IMR-90 (cell line): ENCODE measurements around the gene CCDC92. TPM values are rescaled to one million over a fixed set of nuclear protein-coding genes. Genes with fewer than 3 reads are reported as not detected.

ENCODE experiments used
- ATAC-seq: fragments of 200-7000 bp; cut with Tn5 transposase; 2 replicates; pipeline ENCODE4 v1.9.1; 2020; ENCODE audit warnings: low read depth, mild to moderate bottlenecking, moderate library complexity
- BruUV-seq: library from RNA; stranded (reverse); fragments of 400-500 nt; replicated peaks from 2 replicates; lab custom pipeline; 2021; lab: Mats Ljungman, UMichigan
- CTCF ChIA-PET: fragments of 300-600 bp; formaldehyde crosslinking; extraction: SDS; loops from one replicate; lab custom pipeline; 2021; ENCODE audit warnings: antibody characterized with exemption; lab: Yijun Ruan, JAX
- POLR2A ChIA-PET: fragments of 300-600 bp; sonication (Branson Sonifier 250); formaldehyde crosslinking; loops from one replicate; lab custom pipeline; 2022; ENCODE audit warnings: antibody characterized with exemption; ENCODE audit not compliant: unreplicated experiment; lab: Charles Lee
- DNase-seq: peaks from one replicate; pipeline ENCODE4 v3.0.0; 2013
- H2AFZ ChIP-seq: replicated peaks from 2 replicates; pipeline ENCODE3; 2013; ENCODE audit warnings: low read length, mild to moderate bottlenecking; ENCODE audit not compliant: poor library complexity
- H2AK5ac ChIP-seq: 2 replicates; pipeline ENCODE4 v1.6.1; 2013; ENCODE audit warnings: low read depth, low read length, inconsistent platforms
- H2AK9ac ChIP-seq: replicated peaks from 2 replicates; pipeline ENCODE3; 2013; ENCODE audit warnings: mild to moderate bottlenecking, low read depth, low read length, moderate library complexity; ENCODE audit not compliant: poor library complexity
- H2BK120ac ChIP-seq: 2 replicates; pipeline ENCODE4 v1.6.1; 2013; ENCODE audit warnings: low read depth, low read length, inconsistent platforms
- H2BK15ac ChIP-seq: 3 replicates; pipeline ENCODE4 v1.6.1; 2013; ENCODE audit warnings: low read depth, low read length, inconsistent platforms
- H2BK20ac ChIP-seq: 2 replicates; pipeline ENCODE4 v1.6.1; 2013; ENCODE audit warnings: low read depth, mild to moderate bottlenecking, inconsistent platforms, low read length, moderate library complexity
- H2BK5ac ChIP-seq: 2 replicates; pipeline ENCODE4 v1.6.1; 2013; ENCODE audit warnings: mild to moderate bottlenecking, low read depth, low read length, inconsistent platforms; ENCODE audit not compliant: poor library complexity, severe bottlenecking
- H3K14ac ChIP-seq: replicated peaks from 2 replicates; pipeline ENCODE4 v1.6.1; 2013; ENCODE audit warnings: low read depth, low read length, inconsistent platforms
- H3K18ac ChIP-seq: 2 replicates; pipeline ENCODE4 v1.6.1; 2013; ENCODE audit warnings: low read depth, low read length, control low read depth
- H3K23ac ChIP-seq: 2 replicates; pipeline ENCODE4 v1.6.1; 2013; ENCODE audit warnings: low read depth, low read length, inconsistent platforms
- H3K27ac ChIP-seq: 2 replicates; pipeline ENCODE4 v1.5.1; 2013; ENCODE audit warnings: mild to moderate bottlenecking, control low read depth, low read length; ENCODE audit not compliant: insufficient read depth
- H3K27me3 ChIP-seq: 2 replicates; pipeline ENCODE4 v1.6.1; 2013; ENCODE audit warnings: low read length; ENCODE audit not compliant: control insufficient read depth, insufficient read depth
- H3K36me3 ChIP-seq: 2 replicates; pipeline ENCODE4 v1.6.1; 2013; ENCODE audit warnings: low read length, mixed read lengths; ENCODE audit not compliant: control insufficient read depth, insufficient read depth
- H3K4ac ChIP-seq: 2 replicates; pipeline ENCODE4 v1.6.1; 2013; ENCODE audit warnings: low read depth, low read length, inconsistent platforms
- H3K4me1 ChIP-seq: 2 replicates; pipeline ENCODE4 v1.6.1; 2013; ENCODE audit warnings: low read length, mixed read lengths; ENCODE audit not compliant: control insufficient read depth, insufficient read depth
- H3K4me2 ChIP-seq: 2 replicates; pipeline ENCODE4 v1.6.1; 2013; ENCODE audit warnings: low read depth, mild to moderate bottlenecking, control low read depth, low read length, moderate library complexity
- H3K4me3 ChIP-seq: 2 replicates; pipeline ENCODE4 v1.5.1; 2013; ENCODE audit warnings: low read depth, mild to moderate bottlenecking, control low read depth, low read length, moderate library complexity; ENCODE audit not compliant: insufficient read depth
- H3K56ac ChIP-seq: 2 replicates; pipeline ENCODE4 v1.6.1; 2013; ENCODE audit warnings: low read length, inconsistent platforms; ENCODE audit not compliant: insufficient read depth; ENCODE audit errors: extremely low read depth
- H3K79me1 ChIP-seq, 2 experiments: 2 replicates each; pipeline ENCODE4 v1.6.1; 2013; ENCODE audit warnings: low read length in 2 of 2, inconsistent platforms in 1 of 2, low read depth in 1 of 2
- H3K9ac ChIP-seq: 2 replicates; pipeline ENCODE4 v1.6.1; 2013; ENCODE audit warnings: low read depth, low read length, control low read depth
- H3K9me1 ChIP-seq: 2 replicates; pipeline ENCODE4 v1.6.1; 2013; ENCODE audit warnings: low read length, inconsistent platforms; ENCODE audit not compliant: insufficient read depth
- H3K9me3 ChIP-seq: 2 replicates; pipeline ENCODE4 v1.6.1; 2013; ENCODE audit warnings: low read length; ENCODE audit not compliant: control insufficient read depth, insufficient read depth
- H4K20me1 ChIP-seq: 2 replicates; pipeline ENCODE4 v1.6.1; 2013; ENCODE audit warnings: low read length, inconsistent platforms; ENCODE audit not compliant: insufficient read depth
- H4K5ac ChIP-seq: 2 replicates; pipeline ENCODE4 v1.6.1; 2013; ENCODE audit warnings: mild to moderate bottlenecking, low read depth, low read length, control low read depth
- H4K8ac ChIP-seq, 2 experiments: 2 replicates each; pipeline ENCODE4 v1.6.1; 2013; ENCODE audit warnings: low read depth in 2 of 2, low read length in 2 of 2, control low read depth in 1 of 2, inconsistent platforms in 1 of 2
- H4K91ac ChIP-seq: 2 replicates; pipeline ENCODE4 v1.6.1; 2013; ENCODE audit warnings: low read depth, low read length, inconsistent platforms; ENCODE audit not compliant: insufficient read depth
- BHLHE40 ChIP-seq: fragments of 150-350 bp; IDR thresholded peaks from 2 replicates; pipeline ENCODE4 v1.6.1; 2016; ENCODE audit warnings: mild to moderate bottlenecking, low read depth, low read length
- CTCF ChIP-seq: conservative IDR thresholded peaks from 2 replicates; pipeline ENCODE4 v1.5.1; 2012; ENCODE audit warnings: mild to moderate bottlenecking, low read depth, low read length, improper control_type of control experiment
- ELK1 ChIP-seq: fragments of 150-350 bp; IDR thresholded peaks from 2 replicates; pipeline ENCODE4 v1.6.1; 2016; ENCODE audit warnings: low read depth, mild to moderate bottlenecking, low read length, moderate library complexity, borderline replicate concordance
- FOS ChIP-seq: fragments of 150-350 bp; IDR thresholded peaks from 2 replicates; pipeline ENCODE4 v1.6.1; 2016; ENCODE audit warnings: low read depth, low read length
- MAFK ChIP-seq: IDR thresholded peaks from 2 replicates; pipeline ENCODE4 v1.6.1; 2012; ENCODE audit warnings: low read depth, low read length, improper control_type of control experiment
- MAZ ChIP-seq: IDR thresholded peaks from 2 replicates; pipeline ENCODE4 v1.6.1; 2012; ENCODE audit warnings: low read depth, mild to moderate bottlenecking, low read length, improper control_type of control experiment, moderate library complexity, borderline replicate concordance
- POLR2A ChIP-seq: IDR thresholded peaks from 2 replicates; pipeline ENCODE4 v1.6.1; 2012; ENCODE audit warnings: mild to moderate bottlenecking, low read depth, low read length
- RCOR1 ChIP-seq: IDR thresholded peaks from 2 replicates; pipeline ENCODE4 v1.6.1; 2012; ENCODE audit warnings: mild to moderate bottlenecking, low read length, improper control_type of control experiment; ENCODE audit not compliant: insufficient replicate concordance
- WGBS, 2 experiments: methylation state at CpG; one replicate each; pipeline versions ENCODE4 v1.1.5 to v1.1.7; 2013; ENCODE audit warnings: missing lambda C conversion rate in 2 of 2; ENCODE audit not compliant: insufficient read length in 1 of 2; ENCODE audit errors: extremely low coverage in 2 of 2; 5-methylcytosine and 5-hydroxymethylcytosine counted together
- dilution Hi-C: fragments of 300-500 bp; cut with HindIII; formaldehyde crosslinking; loops from one replicate; pipeline ENCODE4 v1.14.3; 2018; ENCODE audit warnings: low sequenced_read_pairs; ENCODE audit not compliant: unreplicated experiment
- in situ Hi-C: fragments of 300-500 bp; cut with MboI; formaldehyde crosslinking; loops from 3 replicates; pipeline ENCODE4 v1.14.3; 2019; ENCODE audit warnings: low sequenced_read_pairs, inconsistent platforms, mixed read lengths
- intact Hi-C: fragments of 100-400 bp; cut with micrococcal nuclease; formaldehyde crosslinking; loops from 2 replicates; pipeline ENCODE4 v1.10.0; 2022
- polyA plus RNA-seq, 3 experiments: library from polyadenylated mRNA; depleted of rRNA; stranded (reverse); fragments of >200 nt; gene quantifications; 2 replicates each; pipeline ENCODE4 v1.2.3, GENCODE V29; 2012; ENCODE audit warnings: low replicate concordance in 1 of 3
- total RNA-seq: library from RNA; depleted of rRNA; stranded (reverse); fragments of >200 nt; gene quantifications from 2 replicates; pipeline ENCODE4 v1.2.3, GENCODE V29; 2012

The CCDC92 gene
- total and polyA plus RNA-seq, 2 of the 4 experiments (the other 2 are of a cell fraction): 5.7 to 55.5 TPM

- Histone ChIP-seq H2BK5ac (no peak overlapping the region), H3K14ac (no peak overlapping the region), H4K8ac (no peak overlapping the region), H3K36me3 (peaks cover 44% of the 10 kb centered on the region), H2AK5ac (peak overlapping the region; percentile 72; the same call in 1 of the 2 replicates), H4K5ac (no peak overlapping the region), H4K20me1 (peaks cover 7% of the 10 kb centered on the region), H2BK120ac (no peak overlapping the region), H3K23ac (no peak overlapping the region), H2AK9ac (peak overlapping the region; percentile 19), H4K91ac (0 out of 2 replicates have a peak overlapping the region, but pooled peaks have one; percentile 12), H3K9me3 (peaks cover 6% of the 10 kb centered on the region), H3K4me1 (peaks cover 14% of the 10 kb centered on the region), H3K27ac (no peak overlapping the region), H3K79me1 (peaks cover 7 to 45% of the 10 kb centered on the region in 2 experiments; a peak in 3 of 4 replicates), H2AFZ (peak overlapping the region; percentile 33), H3K18ac (no peak overlapping the region), H3K9me1 (peaks cover 16% of the 10 kb centered on the region; the same call in 1 of the 2 replicates), H2BK15ac (no peak overlapping the region; the same call in 2 of the 3 replicates), H3K9ac (no peak overlapping the region), H3K4me2 (no peak overlapping the region), H3K27me3 (no peaks in the 10 kb centered on the region), H3K4me3 (no peak overlapping the region), H3K4ac (peak overlapping the region; percentile 5), H2BK20ac (no peak overlapping the region), H3K56ac (no peak overlapping the region)
- in situ Hi-C loops: no loop called here
- no CpG with 5 or more reads among the region's 5 CpGs for WGBS, 2 experiments
- DNase-seq (no peak), ATAC-seq (no peak)
- intact Hi-C loops: no loop called here
- dilution Hi-C loops: no loop called here
- CTCF ChIA-PET: no interaction called here
- BruUV-seq: no TSS peak
- no peak for TF ChIP-seq FOS
- TF ChIP-seq RCOR1: no peak
- TF ChIP-seq POLR2A: no peak
- TF ChIP-seq CTCF: no peak
- TF ChIP-seq MAZ: no peak
- no peak for TF ChIP-seq ELK1
- TF ChIP-seq BHLHE40: no peak
- no peak for TF ChIP-seq MAFK
- POLR2A ChIA-PET: no interaction called here
Measured at GRCh38 chr12:123943816-123944215, 28.8 kb downstream of the CCDC92 start.
